ENCODE measurements around the gene CHAT. TPM values are rescaled to one million over a fixed set of nuclear protein-coding genes. Genes with fewer than 3 reads are reported as not detected.

CHAT gene
- total RNA-seq, 1 experiment from 2014 or later: not detected

DNA sequence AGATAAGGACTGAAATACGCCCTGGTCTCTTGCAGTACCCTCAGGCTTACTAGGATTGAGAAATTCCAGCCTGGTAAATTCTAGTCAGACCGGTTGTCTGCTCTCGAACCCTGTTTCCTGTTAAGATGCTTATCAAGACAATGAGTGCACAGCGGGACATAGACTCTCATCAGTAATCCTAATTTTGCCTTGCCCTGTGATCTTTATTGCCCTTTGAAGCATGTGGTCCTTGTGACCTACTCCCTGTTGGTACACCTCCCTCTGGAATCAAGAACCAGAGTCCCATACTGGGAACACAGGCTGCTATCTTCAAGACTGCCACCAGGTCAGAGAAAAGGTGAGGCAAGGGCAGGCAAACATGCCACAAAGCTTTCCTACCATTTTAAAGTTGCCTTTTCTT is 72.8 kb downstream of the CHAT start:
- Histone ChIP-seq H2AFZ (ENCODE audit: low read length) (no peak overlapping the region), H3K4me2 (ENCODE audit: insufficient read depth, insufficient read length, low read length) (no peak overlapping the region), H3K4ac (ENCODE audit: low read depth, low read length) (no peak overlapping the region), H2BK15ac (ENCODE audit: low read depth, low read length) (no peak overlapping the region), H3K79me1 (ENCODE audit: insufficient read depth, low read depth, low read length, poor library complexity, severe bottlenecking) (no peaks in the 10 kb centered on the region), H2BK5ac (ENCODE audit: insufficient read length, low read length) (no peak overlapping the region), H2AK5ac (ENCODE audit: insufficient read length, low read length) (no peak overlapping the region), H3K27ac (ENCODE audit: insufficient read length, low read depth, low read length) (no peak overlapping the region), H4K8ac (replicated peaks; ENCODE audit: insufficient read length, low read depth, low read length) (no peak overlapping the region), H3K18ac (ENCODE audit: insufficient read length, low read depth, low read length) (no peak overlapping the region), H3K23ac (ENCODE audit: insufficient read length, low read depth, low read length) (no peak overlapping the region), H3K4me1 (ENCODE audit: insufficient read depth, low read length) (peaks cover 2% of the 10 kb centered on the region; the same call in 1 of the 2 replicates), H3K23me2 (ENCODE audit: insufficient read length, low read depth, low read length, poor library complexity, severe bottlenecking) (peaks cover 6% of the 10 kb centered on the region), H2BK120ac (ENCODE audit: low read depth, low read length, poor library complexity, severe bottlenecking) (no peak overlapping the region), H3K27me3 (ENCODE audit: insufficient read depth, low read length) (peaks cover 37% of the 10 kb centered on the region), H4K5ac (ENCODE audit: insufficient read length, low read depth, low read length) (no peak overlapping the region), H4K20me1 (ENCODE audit: control insufficient read depth, insufficient read depth, insufficient read length) (no peaks in the 10 kb centered on the region), H2BK12ac (ENCODE audit: insufficient read length, low read depth, low read length) (no peak overlapping the region), H3K14ac (ENCODE audit: insufficient read depth, low read length) (no peak overlapping the region), H3K9me3 (ENCODE audit: control insufficient read depth, low read depth, low read length) (peaks cover 13% of the 10 kb centered on the region), H2BK20ac (ENCODE audit: low read depth, low read length, poor library complexity, severe bottlenecking) (no peak overlapping the region), H3K9ac (ENCODE audit: extremely low read depth, insufficient read length, low read length) (no peak overlapping the region), H4K91ac (ENCODE audit: insufficient read length, low read depth, low read length) (no peak overlapping the region), H3K79me2 (ENCODE audit: insufficient read depth, low read length) (no peaks in the 10 kb centered on the region), H3K56ac (ENCODE audit: insufficient read length, low read depth, low read length) (no peak overlapping the region), H3T11ph (ENCODE audit: low read length) (no peak overlapping the region)
- Mint-ChIP-seq H3K9me3 (peaks cover 30 to 34% of the 10 kb centered on the region in 2 experiments), H3K4me1 (peaks cover 44 to 45% of the 10 kb centered on the region in 2 experiments), H3K27me3 (ENCODE audit: low read depth) (peaks cover 99% of the 10 kb centered on the region), H3K36me3 (ENCODE audit: insufficient read depth in 1 of 3, low read depth in 3 of 3) (peaks cover 0 to 19% (median 16%) of the 10 kb centered on the region in 3 experiments; a peak in 5 of 7 replicates), H3K4me3 (no peak overlapping the region), H3K27ac (no peak overlapping the region)
- no CpG with 5 or more reads among the region's 4 CpGs for WGBS (ENCODE audit: extremely low coverage, insufficient read length, low lambda C conversion rate)
- DNase-seq: no peak
- TF ChIP-seq, protein P1, sequence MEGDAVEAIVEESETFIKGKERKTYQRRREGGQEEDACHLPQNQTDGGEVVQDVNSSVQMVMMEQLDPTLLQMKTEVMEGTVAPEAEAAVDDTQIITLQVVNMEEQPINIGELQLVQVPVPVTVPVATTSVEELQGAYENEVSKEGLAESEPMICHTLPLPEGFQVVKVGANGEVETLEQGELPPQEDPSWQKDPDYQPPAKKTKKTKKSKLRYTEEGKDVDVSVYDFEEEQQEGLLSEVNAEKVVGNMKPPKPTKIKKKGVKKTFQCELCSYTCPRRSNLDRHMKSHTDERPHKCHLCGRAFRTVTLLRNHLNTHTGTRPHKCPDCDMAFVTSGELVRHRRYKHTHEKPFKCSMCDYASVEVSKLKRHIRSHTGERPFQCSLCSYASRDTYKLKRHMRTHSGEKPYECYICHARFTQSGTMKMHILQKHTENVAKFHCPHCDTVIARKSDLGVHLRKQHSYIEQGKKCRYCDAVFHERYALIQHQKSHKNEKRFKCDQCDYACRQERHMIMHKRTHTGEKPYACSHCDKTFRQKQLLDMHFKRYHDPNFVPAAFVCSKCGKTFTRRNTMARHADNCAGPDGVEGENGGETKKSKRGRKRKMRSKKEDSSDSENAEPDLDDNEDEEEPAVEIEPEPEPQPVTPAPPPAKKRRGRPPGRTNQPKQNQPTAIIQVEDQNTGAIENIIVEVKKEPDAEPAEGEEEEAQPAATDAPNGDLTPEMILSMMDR (conservative IDR thresholded peaks at IDR 0.05): peak; percentile 19; the same call in 1 of the 3 replicates
